HG02571 (cell line): ENCODE data around the gene CHD8.
"Not testable (repeated sequence)": the region's sequence is repeated elsewhere in the genome, so short reads cannot be mapped to it uniquely, and the experiment has no call there.

Experiments
- ATAC-seq: cut with Tn5 transposase; IDR thresholded peaks from one replicate; pipeline ENCODE4 v1.9.1; 2021; ENCODE audit warnings: mild to moderate bottlenecking, moderate library complexity; ENCODE audit not compliant: unreplicated experiment

The CHD8 gene, protein sequence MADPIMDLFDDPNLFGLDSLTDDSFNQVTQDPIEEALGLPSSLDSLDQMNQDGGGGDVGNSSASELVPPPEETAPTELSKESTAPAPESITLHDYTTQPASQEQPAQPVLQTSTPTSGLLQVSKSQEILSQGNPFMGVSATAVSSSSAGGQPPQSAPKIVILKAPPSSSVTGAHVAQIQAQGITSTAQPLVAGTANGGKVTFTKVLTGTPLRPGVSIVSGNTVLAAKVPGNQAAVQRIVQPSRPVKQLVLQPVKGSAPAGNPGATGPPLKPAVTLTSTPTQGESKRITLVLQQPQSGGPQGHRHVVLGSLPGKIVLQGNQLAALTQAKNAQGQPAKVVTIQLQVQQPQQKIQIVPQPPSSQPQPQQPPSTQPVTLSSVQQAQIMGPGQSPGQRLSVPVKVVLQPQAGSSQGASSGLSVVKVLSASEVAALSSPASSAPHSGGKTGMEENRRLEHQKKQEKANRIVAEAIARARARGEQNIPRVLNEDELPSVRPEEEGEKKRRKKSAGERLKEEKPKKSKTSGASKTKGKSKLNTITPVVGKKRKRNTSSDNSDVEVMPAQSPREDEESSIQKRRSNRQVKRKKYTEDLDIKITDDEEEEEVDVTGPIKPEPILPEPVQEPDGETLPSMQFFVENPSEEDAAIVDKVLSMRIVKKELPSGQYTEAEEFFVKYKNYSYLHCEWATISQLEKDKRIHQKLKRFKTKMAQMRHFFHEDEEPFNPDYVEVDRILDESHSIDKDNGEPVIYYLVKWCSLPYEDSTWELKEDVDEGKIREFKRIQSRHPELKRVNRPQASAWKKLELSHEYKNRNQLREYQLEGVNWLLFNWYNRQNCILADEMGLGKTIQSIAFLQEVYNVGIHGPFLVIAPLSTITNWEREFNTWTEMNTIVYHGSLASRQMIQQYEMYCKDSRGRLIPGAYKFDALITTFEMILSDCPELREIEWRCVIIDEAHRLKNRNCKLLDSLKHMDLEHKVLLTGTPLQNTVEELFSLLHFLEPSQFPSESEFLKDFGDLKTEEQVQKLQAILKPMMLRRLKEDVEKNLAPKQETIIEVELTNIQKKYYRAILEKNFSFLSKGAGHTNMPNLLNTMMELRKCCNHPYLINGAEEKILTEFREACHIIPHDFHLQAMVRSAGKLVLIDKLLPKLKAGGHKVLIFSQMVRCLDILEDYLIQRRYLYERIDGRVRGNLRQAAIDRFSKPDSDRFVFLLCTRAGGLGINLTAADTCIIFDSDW (N-terminal part only)

GRCh38 chr14:21455912-21456667 lies at the start of gene CHD8:
TSS of gene CHD8 (minus strand) at chr14:21456123. CDS start at chr14:21431643, 24,480 bp downstream.
- peak; percentile 97 for ATAC-seq

GRCh38 chr14:21505012-21505553 lies 49.2 kb upstream of the CHD8 start:
- ATAC-seq, result peak; percentile 80

GRCh38 chr14:21503376-21503775 lies 47.5 kb upstream of the CHD8 start:
- ATAC-seq, result no peak

DNA sequence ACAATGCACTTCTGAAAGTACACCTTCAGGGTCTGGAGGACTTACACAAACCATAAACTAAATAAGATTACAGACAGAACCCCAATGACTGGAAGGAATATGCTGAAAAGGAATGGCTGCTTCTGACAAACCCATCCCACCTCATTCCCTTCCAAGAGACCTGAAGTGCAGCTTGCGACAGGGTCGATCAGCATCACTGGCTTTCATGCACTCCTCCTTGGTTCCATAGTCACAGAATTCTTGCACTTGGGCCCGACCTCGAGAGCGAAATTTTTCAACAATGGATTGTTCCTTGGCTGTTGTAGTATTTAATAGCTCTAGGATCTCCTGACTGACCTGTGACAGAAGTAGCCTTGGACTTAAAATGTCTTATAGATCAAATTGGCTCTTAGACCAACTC lies 45.6 kb upstream of the CHD8 start:
- no peak for ATAC-seq

GRCh38 chr14:21498540-21499526 lies 42.9 kb upstream of the CHD8 start:
- ATAC-seq, result no peak

GRCh38 chr14:21496453-21496852 lies 40.5 kb upstream of the CHD8 start:
- no peak for ATAC-seq

- no peak for ATAC-seq
Measured at GRCh38 chr14:21494902-21495762, 39.2 kb upstream of the CHD8 start.

GRCh38 chr14:21486640-21487087 lies 30.7 kb upstream of the CHD8 start:
- no peak for ATAC-seq

DNA sequence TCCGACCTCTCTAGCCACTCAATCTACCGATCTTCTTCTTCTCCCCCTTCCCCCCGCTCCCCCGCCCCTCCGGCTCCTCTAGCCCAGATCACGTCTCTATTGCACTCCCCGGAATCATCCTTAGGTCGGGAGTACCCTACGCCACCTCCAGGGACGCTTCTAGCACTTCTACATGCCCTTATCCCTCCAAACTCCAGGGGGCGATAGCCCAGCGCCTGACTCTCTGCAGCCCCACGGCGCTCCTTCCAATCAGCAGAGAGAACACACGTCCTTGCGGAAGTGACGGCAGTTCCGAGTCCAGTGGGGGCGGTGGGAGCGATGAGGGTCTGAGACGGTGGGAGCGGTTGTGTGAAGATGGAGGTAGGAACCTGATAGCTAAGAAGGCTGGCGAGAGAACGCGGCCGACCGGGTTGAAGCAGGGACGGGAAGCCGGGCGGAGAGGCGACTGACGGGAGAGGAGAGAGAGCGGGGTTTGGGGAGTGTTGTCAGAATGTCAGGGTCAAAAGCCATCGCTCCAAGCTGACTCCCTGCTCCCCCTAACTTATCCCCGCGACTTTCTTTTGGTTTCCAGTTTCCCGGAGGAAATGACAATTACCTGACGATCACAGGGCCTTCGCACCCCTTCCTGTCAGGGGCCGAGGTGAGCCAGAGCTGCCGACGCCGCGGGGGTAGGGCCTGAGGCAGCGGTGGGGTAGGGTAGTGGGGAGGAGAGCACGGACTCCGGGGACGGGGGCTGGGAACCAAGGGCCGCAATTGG lies 21.2 kb upstream of the CHD8 start, which contains the start of the genes RAB2B and TOX4:
Gene RAB2B, minus strand, starts transcription at position 35 of the 757 bp plus-strand sequence. CDS start 87 bp downstream, outside the sequence.
Gene TOX4, plus strand, starts transcription at position 271 of the 757 bp plus-strand sequence. Its CDS starts 84 bp downstream, at position 355.
- peak; percentile 99 for ATAC-seq

- no peak for ATAC-seq
Measured at GRCh38 chr14:21476523-21476924, 20.6 kb upstream of the CHD8 start.

DNA sequence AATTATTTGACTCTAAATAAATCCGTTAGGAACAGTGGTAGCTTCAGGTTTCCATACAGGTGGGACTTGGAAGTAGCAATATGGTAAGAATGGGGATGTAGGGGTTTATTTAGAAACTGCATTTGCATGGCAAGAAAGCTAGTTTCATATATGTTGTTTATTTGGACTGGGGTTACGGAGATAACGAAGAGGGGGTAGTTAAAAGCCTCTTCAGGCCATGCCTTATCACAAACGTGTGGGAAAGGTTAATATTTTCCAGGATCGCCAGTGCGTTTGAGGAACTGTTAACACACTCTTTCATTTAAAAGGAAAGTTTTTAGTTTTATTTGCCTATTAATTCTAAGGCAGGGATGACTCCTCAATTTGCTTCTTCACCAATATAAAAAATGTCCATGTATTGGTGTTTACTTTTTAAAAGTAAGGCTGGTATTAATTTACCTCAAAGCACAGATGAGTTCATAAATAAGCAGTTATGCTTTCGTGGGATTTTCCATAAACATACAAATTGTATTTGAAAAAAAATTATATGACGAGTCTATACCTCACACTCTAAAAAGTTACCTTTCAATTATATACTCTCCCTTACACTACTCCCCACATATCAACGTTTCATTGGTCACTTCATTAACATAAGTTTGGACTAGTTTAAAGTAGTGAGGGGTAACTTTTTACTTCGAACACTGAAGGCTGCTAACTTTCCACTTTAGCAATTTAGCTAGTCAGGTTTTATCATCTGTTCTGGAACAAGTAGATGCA lies 20.0 kb upstream of the CHD8 start:
- ATAC-seq, result no peak

DNA sequence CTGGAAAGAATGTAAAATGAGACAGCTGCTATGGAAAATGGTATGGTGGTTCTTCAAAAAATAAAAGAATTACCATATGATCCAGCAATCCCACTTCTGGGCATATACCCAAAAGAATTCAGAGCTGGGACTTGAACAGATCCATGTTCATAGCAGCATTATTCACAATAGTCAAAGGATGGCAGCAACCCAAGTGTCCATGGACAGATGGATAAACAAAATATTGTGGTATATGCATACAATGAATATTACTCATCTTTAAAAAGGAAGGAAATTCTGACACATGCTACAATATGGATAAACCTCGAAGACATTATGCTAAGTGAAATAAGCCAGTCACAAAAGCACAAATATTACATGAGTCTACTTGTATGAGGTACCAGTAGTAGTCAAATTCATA lies 11.7 kb upstream of the CHD8 start:
- no peak for ATAC-seq

DNA sequence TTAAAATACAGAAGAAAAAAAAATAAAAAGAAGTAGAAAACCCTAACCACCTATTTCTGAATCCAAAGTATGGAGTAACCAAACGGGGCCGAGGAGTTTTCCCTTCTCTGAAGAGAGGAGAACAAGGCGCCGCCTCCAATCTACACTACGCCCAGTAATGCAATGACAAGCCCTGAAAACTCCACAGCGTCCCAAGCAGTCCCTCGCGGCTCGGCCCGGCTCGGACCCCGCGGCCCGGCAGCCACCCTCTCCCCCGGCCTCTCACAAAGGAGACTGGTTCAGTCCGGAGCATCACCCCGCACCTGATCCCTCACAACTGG lies 371 bp downstream of the CHD8 start:
- ATAC-seq, result peak; percentile 13

DNA sequence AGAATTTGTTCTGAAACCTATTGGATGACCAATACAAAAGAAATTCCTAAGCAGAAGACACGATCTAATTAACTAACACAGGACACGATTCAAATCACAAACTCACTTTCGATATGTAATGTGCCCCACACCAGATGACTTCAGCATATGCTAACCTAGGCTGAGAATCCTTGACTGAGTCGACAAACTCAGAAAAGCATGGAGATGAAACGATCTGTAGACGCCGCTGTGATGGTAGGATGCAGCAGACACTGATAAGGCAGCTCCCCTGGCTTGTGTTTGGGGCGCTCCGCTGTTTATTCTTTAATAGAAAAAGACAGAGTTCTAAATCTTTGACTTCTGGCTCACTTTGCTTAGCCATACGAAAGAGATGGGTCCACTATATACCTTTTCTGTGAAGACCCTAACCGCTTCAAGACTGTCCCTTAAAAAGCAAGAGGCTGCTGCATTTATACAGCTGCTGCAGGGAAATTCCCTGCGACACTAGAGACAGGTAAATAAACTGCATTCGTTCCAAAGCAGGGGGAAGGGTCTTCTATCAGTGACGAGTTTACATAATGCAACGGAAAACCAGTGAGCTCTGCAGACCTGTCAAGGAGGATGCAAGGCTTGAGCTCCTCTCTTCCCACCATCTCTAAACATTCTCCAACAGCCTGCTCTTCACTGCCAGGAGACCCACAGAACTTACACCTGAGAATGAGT lies 929 bp downstream of the CHD8 start:
- ATAC-seq, result no peak

DNA sequence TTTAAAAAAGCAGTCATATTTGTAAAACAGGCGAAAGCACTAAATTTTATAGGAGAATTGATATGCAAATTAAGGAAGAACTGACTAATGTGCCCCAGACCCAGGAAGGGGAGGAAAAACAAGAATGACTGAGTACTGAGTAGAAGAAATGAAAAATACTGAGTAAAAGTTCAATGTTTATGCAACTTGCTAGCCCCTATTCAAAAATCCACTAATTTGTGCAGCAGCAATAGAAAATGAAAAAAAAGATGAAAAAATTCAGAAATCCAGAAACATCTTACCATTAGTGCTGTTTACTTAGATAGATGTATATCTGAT lies 6.1 kb downstream of the CHD8 start:
- no peak for ATAC-seq

GRCh38 chr14:21442657-21443056 lies 13.3 kb downstream of the CHD8 start:
- not testable (repeated sequence) for ATAC-seq
